ENCODE data around the gene PODXL2.

The PODXL2 gene

GRCh38 chr3:127585813-127586413 is 43.1 kb upstream of the PODXL2 start:
- H3K27ac ChIP-seq (replicated peaks) = no peak overlapping the region
- no peak for DNase-seq (ENCODE audit: low read depth in 1 of 2, low spot score in 1 of 2)
- H3K4me3 ChIP-seq (replicated peaks; ENCODE audit: insufficient read depth, low read length) = no peak overlapping the region
- no peak for TF ChIP-seq POLR2AphosphoS5 (IDR thresholded peaks at IDR 0.05; ENCODE audit: low read depth)
- no peaks in the 10 kb centered on the region for H3K27me3 ChIP-seq (ENCODE audit: insufficient read depth, poor library complexity, severe bottlenecking)

- no peak overlapping the region for H3K4me3 ChIP-seq (replicated peaks; ENCODE audit: insufficient read depth, low read length)
- TF ChIP-seq POLR2AphosphoS5 (IDR thresholded peaks at IDR 0.05; ENCODE audit: low read depth) = no peak
- TF ChIP-seq SPI1 (IDR thresholded peaks at IDR 0.05; ENCODE audit: borderline replicate concordance, low read depth) = no peak
- no peak for TF ChIP-seq GABPA (IDR thresholded peaks at IDR 0.05; ENCODE audit: low read depth)
- no peak for TF ChIP-seq CTCF (IDR thresholded peaks at IDR 0.05; ENCODE audit: insufficient read depth, low read length)
- TF ChIP-seq, protein P1, sequence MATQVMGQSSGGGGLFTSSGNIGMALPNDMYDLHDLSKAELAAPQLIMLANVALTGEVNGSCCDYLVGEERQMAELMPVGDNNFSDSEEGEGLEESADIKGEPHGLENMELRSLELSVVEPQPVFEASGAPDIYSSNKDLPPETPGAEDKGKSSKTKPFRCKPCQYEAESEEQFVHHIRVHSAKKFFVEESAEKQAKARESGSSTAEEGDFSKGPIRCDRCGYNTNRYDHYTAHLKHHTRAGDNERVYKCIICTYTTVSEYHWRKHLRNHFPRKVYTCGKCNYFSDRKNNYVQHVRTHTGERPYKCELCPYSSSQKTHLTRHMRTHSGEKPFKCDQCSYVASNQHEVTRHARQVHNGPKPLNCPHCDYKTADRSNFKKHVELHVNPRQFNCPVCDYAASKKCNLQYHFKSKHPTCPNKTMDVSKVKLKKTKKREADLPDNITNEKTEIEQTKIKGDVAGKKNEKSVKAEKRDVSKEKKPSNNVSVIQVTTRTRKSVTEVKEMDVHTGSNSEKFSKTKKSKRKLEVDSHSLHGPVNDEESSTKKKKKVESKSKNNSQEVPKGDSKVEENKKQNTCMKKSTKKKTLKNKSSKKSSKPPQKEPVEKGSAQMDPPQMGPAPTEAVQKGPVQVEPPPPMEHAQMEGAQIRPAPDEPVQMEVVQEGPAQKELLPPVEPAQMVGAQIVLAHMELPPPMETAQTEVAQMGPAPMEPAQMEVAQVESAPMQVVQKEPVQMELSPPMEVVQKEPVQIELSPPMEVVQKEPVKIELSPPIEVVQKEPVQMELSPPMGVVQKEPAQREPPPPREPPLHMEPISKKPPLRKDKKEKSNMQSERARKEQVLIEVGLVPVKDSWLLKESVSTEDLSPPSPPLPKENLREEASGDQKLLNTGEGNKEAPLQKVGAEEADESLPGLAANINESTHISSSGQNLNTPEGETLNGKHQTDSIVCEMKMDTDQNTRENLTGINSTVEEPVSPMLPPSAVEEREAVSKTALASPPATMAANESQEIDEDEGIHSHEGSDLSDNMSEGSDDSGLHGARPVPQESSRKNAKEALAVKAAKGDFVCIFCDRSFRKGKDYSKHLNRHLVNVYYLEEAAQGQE (IDR thresholded peaks at IDR 0.05; ENCODE audit: insufficient replicate concordance, low read depth) = no peak
- no peak for DNase-seq (ENCODE audit: low read depth in 1 of 2, low spot score in 1 of 2)
- no peak overlapping the region for H3K27ac ChIP-seq (replicated peaks)
- no peaks in the 10 kb centered on the region for H3K27me3 ChIP-seq (ENCODE audit: insufficient read depth, poor library complexity, severe bottlenecking)
These were observed 41.1 kb upstream of the PODXL2 start for GRCh38 chr3:127587876-127588275.

DNA sequence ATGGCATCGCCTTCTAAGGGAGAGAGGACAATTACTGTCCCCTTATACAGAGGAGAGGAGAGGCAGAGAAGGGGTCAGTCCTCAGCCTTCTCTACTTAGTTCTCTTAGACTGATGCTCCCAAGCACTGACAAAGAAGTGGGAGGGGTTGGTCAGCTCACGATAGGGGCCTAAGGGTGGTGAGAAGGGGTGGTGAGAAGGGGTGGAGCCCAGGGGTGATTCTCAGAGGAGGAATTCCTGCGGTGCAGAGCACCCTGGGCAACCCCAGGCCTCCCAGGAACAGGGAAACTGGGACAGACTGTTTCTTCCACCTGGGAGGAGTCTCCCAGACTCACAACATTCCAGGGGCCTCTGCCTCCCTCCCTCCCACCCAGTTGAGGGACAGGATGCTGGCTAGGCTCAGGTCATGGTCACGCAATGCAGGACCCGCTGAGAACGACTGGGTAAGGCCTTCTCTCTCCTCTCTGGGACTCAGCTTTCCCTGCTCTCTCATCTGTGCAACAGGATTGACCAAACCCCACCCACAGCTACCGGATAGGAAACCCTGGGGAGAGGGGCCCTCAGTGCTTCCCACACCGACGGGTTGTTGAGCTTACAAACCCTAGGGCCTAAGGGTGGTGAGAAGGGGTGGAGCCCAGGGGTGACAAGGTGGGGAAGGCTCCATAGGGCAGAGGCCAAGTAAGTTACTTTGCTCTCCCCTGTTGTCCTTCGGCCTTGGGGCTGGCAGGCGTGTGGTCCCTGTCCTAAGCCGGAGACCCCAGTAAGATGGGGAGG is 40.0 kb upstream of the PODXL2 start:
- peak overlapping the region; percentile 94 for H3K27ac ChIP-seq (replicated peaks)
- H3K27me3 ChIP-seq (ENCODE audit: insufficient read depth, poor library complexity, severe bottlenecking) = no peaks in the 10 kb centered on the region
- DNase-seq (ENCODE audit: low read depth in 1 of 2, low spot score in 1 of 2) = peak in 1 of 2 experiments; percentile 34
- H3K4me3 ChIP-seq (replicated peaks; ENCODE audit: insufficient read depth, low read length) = peak overlapping the region; percentile 83
- no peak for TF ChIP-seq GABPA (IDR thresholded peaks at IDR 0.05; ENCODE audit: low read depth)
- no peak for TF ChIP-seq SPI1 (IDR thresholded peaks at IDR 0.05; ENCODE audit: borderline replicate concordance, low read depth)
- TF ChIP-seq, protein P1 (IDR thresholded peaks at IDR 0.05; ENCODE audit: insufficient replicate concordance, low read depth) = no peak
- no peak for TF ChIP-seq CTCF (IDR thresholded peaks at IDR 0.05; ENCODE audit: insufficient read depth, low read length)
- no peak for TF ChIP-seq POLR2AphosphoS5 (IDR thresholded peaks at IDR 0.05; ENCODE audit: low read depth)

GRCh38 chr3:127589600-127590281 is 39.2 kb upstream of the PODXL2 start:
- TF ChIP-seq, protein P1 (IDR thresholded peaks at IDR 0.05; ENCODE audit: insufficient replicate concordance, low read depth) = no peak
- TF ChIP-seq GABPA (IDR thresholded peaks at IDR 0.05; ENCODE audit: low read depth) (no peak), CTCF (IDR thresholded peaks at IDR 0.05; ENCODE audit: insufficient read depth, low read length) (no peak), SPI1 (IDR thresholded peaks at IDR 0.05; ENCODE audit: borderline replicate concordance, low read depth) (no peak), POLR2AphosphoS5 (IDR thresholded peaks at IDR 0.05; ENCODE audit: low read depth) (no peak)
- peak overlapping the region; percentile 83 for H3K4me3 ChIP-seq (replicated peaks; ENCODE audit: insufficient read depth, low read length)
- peak overlapping the region; percentile 94 for H3K27ac ChIP-seq (replicated peaks)
- no peaks in the 10 kb centered on the region for H3K27me3 ChIP-seq (ENCODE audit: insufficient read depth, poor library complexity, severe bottlenecking)
- no peak for DNase-seq (ENCODE audit: low read depth in 1 of 2, low spot score in 1 of 2)

All from HL-60 (cell line).